Lung (tissue), 12 donors: ENCODE measurements around the gene ATG7. TPM values are rescaled to one million over a fixed set of nuclear protein-coding genes. Genes with fewer than 3 reads are reported as not detected.

Source experiments
- ATAC-seq: fragments of 200-7000 bp; cut with Tn5 transposase; one replicate; pipeline ENCODE4 v1.9.1; 2020; ENCODE audit warnings: moderate number of reproducible peaks; ENCODE audit not compliant: insufficient read depth, low FRiP score
- DNase-seq, 3 donors: peaks; one replicate each; pipeline ENCODE4 v3.0.0-alpha.2; 2013 to 2017
- H3K27ac ChIP-seq, 2 donors: one replicate each; pipeline ENCODE4 v1.5.1; 2013; ENCODE audit warnings: mild to moderate bottlenecking in 2 of 2, moderate library complexity in 2 of 2, control low read depth in 1 of 2, inconsistent platforms in 1 of 2, low read depth in 1 of 2, low read length in 1 of 2
- H3K27me3 ChIP-seq, 3 donors: one replicate each; pipeline ENCODE4 v1.5.1; 2013; ENCODE audit warnings: low read length in 2 of 3; ENCODE audit not compliant: control insufficient read depth in 3 of 3, insufficient read depth in 3 of 3
- H3K36me3 ChIP-seq, 4 donors: one replicate each; pipeline ENCODE4 v1.5.1; 2013; ENCODE audit warnings: low read length in 4 of 4, mild to moderate bottlenecking in 1 of 4, moderate library complexity in 1 of 4; ENCODE audit not compliant: control insufficient read depth in 4 of 4, insufficient read depth in 4 of 4
- H3K4me1 ChIP-seq, 5 donors: one replicate each; pipeline ENCODE4 v1.5.1; 2013; ENCODE audit warnings: low read length in 5 of 5, mild to moderate bottlenecking in 2 of 5, moderate library complexity in 1 of 5; ENCODE audit not compliant: control insufficient read depth in 5 of 5, insufficient read depth in 5 of 5
- H3K4me3 ChIP-seq: one replicate; pipeline ENCODE4 v1.5.1; 2013; ENCODE audit warnings: mild to moderate bottlenecking, control low read depth, moderate library complexity
- H3K9ac ChIP-seq, 2 donors: one replicate each; pipeline ENCODE4 v1.5.1; 2013; ENCODE audit warnings: low read length in 2 of 2, control low read depth in 1 of 2; ENCODE audit not compliant: insufficient read depth in 1 of 2
- H3K9me3 ChIP-seq, 4 donors: one replicate each; pipeline ENCODE4 v1.5.1; 2013; ENCODE audit warnings: low read length in 3 of 4, mild to moderate bottlenecking in 1 of 4, moderate library complexity in 1 of 4; ENCODE audit not compliant: control insufficient read depth in 4 of 4, insufficient read depth in 3 of 4
- CTCF ChIP-seq: IDR thresholded peaks from 2 replicates; pipeline ENCODE4 v1.5.1; 2012; ENCODE audit warnings: mild to moderate bottlenecking; ENCODE audit errors: control extremely low read depth, extremely low read depth
- WGBS, 2 donors: extraction: QIAGEN DNeasy Blood & Tissue Kit; methylation state at CpG; one replicate each; pipeline ENCODE4 v1.1.7; 2013; 5-methylcytosine and 5-hydroxymethylcytosine counted together
- polyA plus RNA-seq, 2 donors: library from polyadenylated mRNA; stranded (reverse); fragments of 200-250 nt; gene quantifications; one replicate each; pipeline ENCODE4 v1.2.1, GENCODE V29; 2013
- total RNA-seq, 2 donors: library from RNA; depleted of rRNA in 1 of 2; stranded (reverse); fragments of >200 nt in 1 of 2; gene quantifications; one replicate each; pipeline ENCODE4 v1.2.1, GENCODE V29; 2014 to 2021
- donor health status: control.
- donor health status: control.
- donor health status: Bipolar disorder and iron deficiency.
- donor health status: healthy.
- donor health status: DM: yes; HTN: yes; CAD: no.

The ATG7 gene
- total and polyA plus RNA-seq, 4 donors = 11.2 to 72.0 (median 53.3) TPM

- ATAC-seq (no peak), DNase-seq (peak; percentile 48 to 81 (median 67))
- WGBS, 2 donors = 78 to 83% methylated on average over 16 of the region's 16 CpGs
These were observed 284.9 kb downstream of the ATG7 start for GRCh38 chr3:11556851-11557644.

GRCh38 chr3:11558002-11558401 lies 285.8 kb downstream of the ATG7 start:
- DNase-seq = peak in 1 of 3 donors; percentile 22
- Histone ChIP-seq H3K9me3 (no peaks in the 10 kb centered on the region), H3K27me3 (no peaks in the 10 kb centered on the region), H3K4me1 (peaks cover 7 to 56% (median 17%) of the 10 kb centered on the region in 5 donors), H3K4me3 (no peak overlapping the region), H3K9ac (no peak overlapping the region), H3K27ac (no peak overlapping the region), H3K36me3 (peaks cover 0 to 39% (median 27%) of the 10 kb centered on the region in 4 donors)
- no peak for TF ChIP-seq CTCF
- no peak for ATAC-seq
- 79 to 84% methylated on average over 13 of the region's 13 CpGs for WGBS, 2 donors

More at GRCh38 chr3:11556851-11557644, 284.9 kb downstream of the ATG7 start:
- TF ChIP-seq CTCF = no peak
- Histone ChIP-seq H3K9me3 (no peaks in the 10 kb centered on the region), H3K9ac (no peak overlapping the region), H3K4me1 (peaks cover 7 to 51% (median 17%) of the 10 kb centered on the region in 5 donors), H3K27ac (no peak overlapping the region), H3K27me3 (no peaks in the 10 kb centered on the region), H3K4me3 (no peak overlapping the region), H3K36me3 (peaks cover 0 to 29% (median 21%) of the 10 kb centered on the region in 4 donors)

GRCh38 chr3:11558411-11558903 lies 286.3 kb downstream of the ATG7 start:
- no peak for DNase-seq
- ATAC-seq = no peak
- Histone ChIP-seq H3K9ac (no peak overlapping the region), H3K36me3 (peaks cover 0 to 42% (median 28%) of the 10 kb centered on the region in 4 donors), H3K9me3 (no peaks in the 10 kb centered on the region), H3K27me3 (no peaks in the 10 kb centered on the region), H3K4me3 (no peak overlapping the region), H3K27ac (peak overlapping the region in 1 of 2 donors; percentile 14), H3K4me1 (peaks cover 7 to 56% (median 17%) of the 10 kb centered on the region in 5 donors)
- TF ChIP-seq CTCF = no peak
- WGBS, 2 donors = 88% methylated on average over 17 of the region's 17 CpGs
